OCI-LY7 (cell line): ENCODE results near the gene CD55. TPM values are rescaled to one million over a fixed set of nuclear protein-coding genes. Genes with fewer than 3 reads are reported as not detected.

ENCODE experiments used
- BruUV-seq: library from RNA; stranded (reverse); fragments of 400-500 nt; replicated peaks from 2 replicates; lab custom pipeline; 2021; lab: Mats Ljungman, UMichigan
- CTCF ChIA-PET: fragments of 300-600 bp; sonication (Branson Sonifier 250); formaldehyde crosslinking; loops from one replicate; lab custom pipeline; 2022; ENCODE audit warnings: antibody characterized with exemption; ENCODE audit not compliant: unreplicated experiment; lab: Charles Lee
- POLR2A ChIA-PET: fragments of 300-600 bp; sonication (Branson Sonifier 250); formaldehyde crosslinking; loops from one replicate; lab custom pipeline; 2022; ENCODE audit warnings: antibody characterized with exemption; lab: Charles Lee
- DNase-seq: peaks from one replicate; pipeline ENCODE4 v3.0.0-alpha.2; 2015; ENCODE audit warnings: low spot score
- H2AFZ ChIP-seq: fragments of 200-600 bp; sonication (generic), shearing (Covaris generic); 2 replicates; pipeline ENCODE4 v1.6.1; 2014; ENCODE audit warnings: mild to moderate bottlenecking, antibody characterized with exemption, low read length, moderate library complexity
- H3K27ac ChIP-seq: fragments of 200-600 bp; sonication (generic); 2 replicates; pipeline ENCODE4 v1.5.1; 2014; ENCODE audit warnings: mixed run types, low read depth, mild to moderate bottlenecking, moderate library complexity, low read length, inconsistent platforms; ENCODE audit not compliant: poor library complexity, severe bottlenecking
- H3K36me3 ChIP-seq: fragments of 200-600 bp; sonication (generic); 2 replicates; pipeline ENCODE4 v1.6.1; 2014; ENCODE audit warnings: mild to moderate bottlenecking, antibody characterized with exemption, low read length, moderate library complexity, mixed read lengths; ENCODE audit not compliant: insufficient read depth
- H3K4me1 ChIP-seq: fragments of 200-600 bp; sonication (generic); 2 replicates; pipeline ENCODE4 v1.5.1; 2014; ENCODE audit warnings: mild to moderate bottlenecking, low read length; ENCODE audit not compliant: insufficient read depth, poor library complexity, severe bottlenecking
- H3K4me2 ChIP-seq: fragments of 200-600 bp; sonication (generic); 2 replicates; pipeline ENCODE4 v1.6.1; 2014; ENCODE audit warnings: mild to moderate bottlenecking, low read length
- H3K4me3 ChIP-seq: fragments of 200-600 bp; sonication (generic); 2 replicates; pipeline ENCODE4 v1.5.1; 2014; ENCODE audit warnings: mild to moderate bottlenecking, low read depth, low read length; ENCODE audit not compliant: poor library complexity, severe bottlenecking
- H3K79me2 ChIP-seq: fragments of 200-600 bp; sonication (generic); 2 replicates; pipeline ENCODE4 v1.6.1; 2016; ENCODE audit warnings: low read depth, mild to moderate bottlenecking, low read length, moderate library complexity, mixed read lengths; ENCODE audit not compliant: insufficient read depth
- H3K9me2 ChIP-seq: fragments of 200-600 bp; sonication (generic); 2 replicates; pipeline ENCODE4 v1.6.1; 2016; ENCODE audit warnings: mild to moderate bottlenecking, low read length, mixed read lengths; ENCODE audit not compliant: insufficient read depth
- H3K9me3 ChIP-seq: fragments of 200-600 bp; sonication (generic); 2 replicates; pipeline ENCODE4 v1.6.1; 2014; ENCODE audit warnings: mild to moderate bottlenecking, mixed run types, low read length, mixed read lengths
- H4K20me1 ChIP-seq: fragments of 200-600 bp; sonication (generic); 2 replicates; pipeline ENCODE4 v1.6.1; 2014; ENCODE audit warnings: mild to moderate bottlenecking, antibody characterized with exemption, low read length, moderate library complexity, mixed read lengths; ENCODE audit not compliant: insufficient read depth
- EZH2phosphoT487 ChIP-seq: fragments of 200-600 bp; sonication (generic); IDR thresholded peaks from 2 replicates; pipeline ENCODE4 v1.6.1; 2018; ENCODE audit warnings: low read depth, borderline replicate concordance, mild to moderate bottlenecking, mixed run types, antibody characterized with exemption, low read length, moderate library complexity, mixed read lengths
- intact Hi-C: fragments of 100-400 bp; cut with micrococcal nuclease; formaldehyde crosslinking; loops from one replicate; pipeline ENCODE4 v1.10.0; 2022; ENCODE audit not compliant: unreplicated experiment
- total RNA-seq, 2 experiments: library from RNA; depleted of rRNA in 1 of 2; stranded (reverse); fragments of >200 nt in 1 of 2; shearing (Covaris generic) in 1 of 2; gene quantifications; 2 replicates each; pipeline ENCODE4 v1.2.3, GENCODE V29; 2014 to 2022
- TF ChIP-seq, protein P1 (sequence below): fragments of 200-600 bp; sonication (generic); conservative IDR thresholded peaks from 2 replicates; pipeline ENCODE4 v1.5.1; 2014; ENCODE audit warnings: mild to moderate bottlenecking, antibody characterized with exemption, low read length, moderate library complexity, mixed read lengths

CD55 gene
- total RNA-seq, 2 experiments from 2014 or later: 20.0 to 28.1 TPM

DNA sequence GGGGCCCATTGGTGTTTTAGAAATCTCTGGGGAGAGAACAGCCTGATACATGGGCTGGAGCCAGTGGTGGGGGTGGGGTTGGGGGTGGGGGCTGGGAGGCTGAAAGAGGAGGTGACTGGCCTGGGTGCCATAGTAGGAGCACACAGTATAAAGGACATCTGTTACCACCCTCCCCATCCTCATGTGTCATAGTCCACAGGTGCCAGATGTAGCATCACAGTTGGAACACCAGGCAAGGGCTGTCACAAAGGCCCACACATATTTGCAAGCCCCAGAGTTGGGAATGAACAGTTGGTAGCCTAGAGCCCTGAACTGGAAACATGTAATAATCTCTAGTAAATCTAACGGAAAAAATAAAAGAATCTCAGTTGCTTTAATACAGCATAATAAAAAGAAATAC lies 77.5 kb downstream of the CD55 start:
- H2AFZ ChIP-seq: no peak overlapping the region
- DNase-seq: no peak
- H3K4me2 ChIP-seq: no peak overlapping the region
- no peak for TF ChIP-seq EZH2phosphoT487
- TF ChIP-seq, protein P1, sequence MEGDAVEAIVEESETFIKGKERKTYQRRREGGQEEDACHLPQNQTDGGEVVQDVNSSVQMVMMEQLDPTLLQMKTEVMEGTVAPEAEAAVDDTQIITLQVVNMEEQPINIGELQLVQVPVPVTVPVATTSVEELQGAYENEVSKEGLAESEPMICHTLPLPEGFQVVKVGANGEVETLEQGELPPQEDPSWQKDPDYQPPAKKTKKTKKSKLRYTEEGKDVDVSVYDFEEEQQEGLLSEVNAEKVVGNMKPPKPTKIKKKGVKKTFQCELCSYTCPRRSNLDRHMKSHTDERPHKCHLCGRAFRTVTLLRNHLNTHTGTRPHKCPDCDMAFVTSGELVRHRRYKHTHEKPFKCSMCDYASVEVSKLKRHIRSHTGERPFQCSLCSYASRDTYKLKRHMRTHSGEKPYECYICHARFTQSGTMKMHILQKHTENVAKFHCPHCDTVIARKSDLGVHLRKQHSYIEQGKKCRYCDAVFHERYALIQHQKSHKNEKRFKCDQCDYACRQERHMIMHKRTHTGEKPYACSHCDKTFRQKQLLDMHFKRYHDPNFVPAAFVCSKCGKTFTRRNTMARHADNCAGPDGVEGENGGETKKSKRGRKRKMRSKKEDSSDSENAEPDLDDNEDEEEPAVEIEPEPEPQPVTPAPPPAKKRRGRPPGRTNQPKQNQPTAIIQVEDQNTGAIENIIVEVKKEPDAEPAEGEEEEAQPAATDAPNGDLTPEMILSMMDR: no peak
- intact Hi-C loops: no loop called here
- ChIA-PET POLR2A (no interaction called here), CTCF (no interaction called here)
- no peak overlapping the region for H3K4me3 ChIP-seq
- no peaks in the 10 kb centered on the region for H3K4me1 ChIP-seq
- no peaks in the 10 kb centered on the region for H3K79me2 ChIP-seq
- no peaks in the 10 kb centered on the region for H4K20me1 ChIP-seq
- no peaks in the 10 kb centered on the region for H3K9me3 ChIP-seq
- H3K27ac ChIP-seq: no peak overlapping the region
- BruUV-seq: no TSS peak
- no peaks in the 10 kb centered on the region for H3K9me2 ChIP-seq
- H3K36me3 ChIP-seq: no peaks in the 10 kb centered on the region

DNA sequence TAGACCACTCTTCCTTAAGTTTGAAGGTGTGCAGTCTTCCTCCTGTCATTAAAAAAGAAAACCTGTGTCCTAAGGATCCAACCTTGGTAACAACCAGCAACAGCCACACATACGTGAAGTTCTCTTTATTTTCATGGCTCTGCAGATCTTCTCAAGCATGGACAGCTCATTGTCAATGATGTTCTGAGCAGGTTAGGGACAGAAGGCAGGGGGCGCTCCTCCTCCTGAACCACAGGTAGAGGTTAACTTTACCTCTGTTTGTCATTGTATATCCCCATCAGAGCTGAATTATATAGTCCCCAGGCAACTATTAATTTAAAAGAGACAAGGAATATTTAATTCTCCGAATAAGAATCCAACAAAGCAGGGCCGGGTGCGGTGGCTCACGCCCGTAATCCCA lies 80.1 kb downstream of the CD55 start:
- ChIA-PET POLR2A (interaction anchor here (0.7 kb wide), 1 partner anchor 111 kb away, joined by 3 read pairs; no protein-coding TSS in a partner anchor), CTCF (no interaction called here)
- Histone ChIP-seq H3K9me3 (no peaks in the 10 kb centered on the region), H3K36me3 (no peaks in the 10 kb centered on the region), H2AFZ (no peak overlapping the region), H3K9me2 (no peaks in the 10 kb centered on the region), H3K4me3 (no peak overlapping the region), H3K27ac (no peak overlapping the region), H4K20me1 (no peaks in the 10 kb centered on the region), H3K4me1 (no peaks in the 10 kb centered on the region), H3K79me2 (no peaks in the 10 kb centered on the region), H3K4me2 (no peak overlapping the region)
- TF ChIP-seq, protein P1: peak; percentile 38; the same call in 1 of the 2 replicates
- no peak for TF ChIP-seq EZH2phosphoT487
- no peak for DNase-seq
- no TSS peak for BruUV-seq
- intact Hi-C loops: no loop called here

DNA sequence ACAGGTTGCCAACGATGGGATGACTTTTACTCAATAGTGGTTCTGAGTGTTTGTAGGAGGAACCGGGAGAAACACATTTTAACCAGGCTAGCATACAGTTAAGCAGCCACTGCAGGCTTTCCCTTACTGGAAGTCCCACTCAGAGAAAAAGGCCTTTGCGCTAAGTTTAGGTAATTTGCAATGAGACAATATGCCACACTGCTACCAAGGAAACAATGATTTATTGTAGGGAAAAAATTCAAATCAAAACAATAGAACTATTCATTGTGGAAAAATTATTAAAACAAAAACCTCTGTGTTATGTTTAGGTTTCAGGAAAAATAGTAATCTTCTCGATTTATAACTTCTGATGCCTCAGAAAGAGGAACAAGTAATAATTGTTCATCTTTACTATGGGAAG lies 81.3 kb downstream of the CD55 start:
- Histone ChIP-seq H3K4me1 (no peaks in the 10 kb centered on the region), H3K79me2 (no peaks in the 10 kb centered on the region), H3K4me3 (no peak overlapping the region), H2AFZ (no peak overlapping the region), H3K4me2 (no peak overlapping the region), H3K27ac (no peak overlapping the region), H3K9me3 (no peaks in the 10 kb centered on the region), H3K36me3 (no peaks in the 10 kb centered on the region), H3K9me2 (no peaks in the 10 kb centered on the region), H4K20me1 (no peaks in the 10 kb centered on the region)
- intact Hi-C loops: no loop called here
- BruUV-seq: no TSS peak
- ChIA-PET CTCF (no interaction called here), POLR2A (interaction anchor here (0.6 kb wide), 1 partner anchor 14 kb away, joined by 5 read pairs; no protein-coding TSS in a partner anchor)
- TF ChIP-seq, protein P1: no peak
- TF ChIP-seq EZH2phosphoT487: no peak
- DNase-seq: no peak
